ENCODE measurements around the gene LRRC32.

DNA sequence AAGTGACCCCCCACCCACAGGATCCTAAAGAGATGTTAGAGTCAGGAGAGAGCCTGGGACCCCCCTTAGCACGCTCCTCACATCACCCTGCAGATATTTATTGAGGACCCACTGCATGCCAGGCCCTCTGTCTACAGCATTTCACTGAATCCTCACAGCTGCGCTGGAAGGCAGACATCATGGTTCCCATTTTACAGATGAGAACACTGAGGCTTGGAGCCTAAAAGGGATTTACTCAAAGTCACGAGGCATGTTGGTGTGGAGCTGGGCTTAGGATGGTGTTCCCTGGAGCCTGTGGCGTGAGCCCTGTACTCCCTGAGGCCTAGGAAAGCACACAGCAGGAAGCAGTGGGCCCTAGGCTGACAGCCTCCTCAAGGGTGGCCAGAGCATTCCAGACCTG, 39.2 kb upstream of the LRRC32 start:
- TF ChIP-seq POLR2A (IDR thresholded peaks at IDR 0.05): no peak
- TF ChIP-seq, protein P1, sequence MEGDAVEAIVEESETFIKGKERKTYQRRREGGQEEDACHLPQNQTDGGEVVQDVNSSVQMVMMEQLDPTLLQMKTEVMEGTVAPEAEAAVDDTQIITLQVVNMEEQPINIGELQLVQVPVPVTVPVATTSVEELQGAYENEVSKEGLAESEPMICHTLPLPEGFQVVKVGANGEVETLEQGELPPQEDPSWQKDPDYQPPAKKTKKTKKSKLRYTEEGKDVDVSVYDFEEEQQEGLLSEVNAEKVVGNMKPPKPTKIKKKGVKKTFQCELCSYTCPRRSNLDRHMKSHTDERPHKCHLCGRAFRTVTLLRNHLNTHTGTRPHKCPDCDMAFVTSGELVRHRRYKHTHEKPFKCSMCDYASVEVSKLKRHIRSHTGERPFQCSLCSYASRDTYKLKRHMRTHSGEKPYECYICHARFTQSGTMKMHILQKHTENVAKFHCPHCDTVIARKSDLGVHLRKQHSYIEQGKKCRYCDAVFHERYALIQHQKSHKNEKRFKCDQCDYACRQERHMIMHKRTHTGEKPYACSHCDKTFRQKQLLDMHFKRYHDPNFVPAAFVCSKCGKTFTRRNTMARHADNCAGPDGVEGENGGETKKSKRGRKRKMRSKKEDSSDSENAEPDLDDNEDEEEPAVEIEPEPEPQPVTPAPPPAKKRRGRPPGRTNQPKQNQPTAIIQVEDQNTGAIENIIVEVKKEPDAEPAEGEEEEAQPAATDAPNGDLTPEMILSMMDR (IDR thresholded peaks at IDR 0.05 in 4 of 5, conservative IDR thresholded peaks at IDR 0.05 in 1 of 5): no peak
